CD4-positive, alpha-beta T cell treated with Interleukin-21 for 1 hour (primary cell): Measurements from ENCODE around the gene HYCC1.

Source experiments
- DNase-seq: peaks from one replicate; pipeline ENCODE4 v3.0.0-alpha.2; 2020

The HYCC1 gene

GRCh38 chr7:23016345-23017253 lies 2.7 kb upstream of the HYCC1 start:
- no peak for DNase-seq

- no peak for DNase-seq
These were observed 751 bp upstream of the HYCC1 start for GRCh38 chr7:23014681-23015080.

GRCh38 chr7:23012908-23013714 lies 819 bp downstream of the HYCC1 start:
- DNase-seq: no peak

GRCh38 chr7:23012186-23012585 lies 1.7 kb downstream of the HYCC1 start:
- DNase-seq: no peak

GRCh38 chr7:23011222-23011924 lies 2.6 kb downstream of the HYCC1 start:
- DNase-seq: no peak

- DNase-seq: no peak
These were observed 4.6 kb downstream of the HYCC1 start for GRCh38 chr7:23009303-23009702.

GRCh38 chr7:23004247-23004520 lies 9.7 kb downstream of the HYCC1 start:
- DNase-seq: no peak

GRCh38 chr7:23003505-23004246 lies 10.3 kb downstream of the HYCC1 start:
- no peak for DNase-seq

- DNase-seq: no peak
These were observed 11.2 kb downstream of the HYCC1 start for GRCh38 chr7:23002698-23003097.

GRCh38 chr7:23001610-23002009 lies 12.3 kb downstream of the HYCC1 start:
- no peak for DNase-seq

- DNase-seq: no peak
These were observed 13.2 kb downstream of the HYCC1 start for GRCh38 chr7:23000597-23001360.

- no peak for DNase-seq
These were observed 15.4 kb downstream of the HYCC1 start for GRCh38 chr7:22998519-22998896.

GRCh38 chr7:22997871-22998518 lies 15.9 kb downstream of the HYCC1 start:
- DNase-seq: no peak

GRCh38 chr7:22996470-22996869 lies 17.5 kb downstream of the HYCC1 start:
- DNase-seq: no peak

- DNase-seq: no peak
These were observed 18.9 kb downstream of the HYCC1 start for GRCh38 chr7:22995011-22995410.

- DNase-seq: no peak
These were observed 20.8 kb downstream of the HYCC1 start for GRCh38 chr7:22992874-22993840.

GRCh38 chr7:22990588-22990949 lies 23.4 kb downstream of the HYCC1 start:
- no peak for DNase-seq

- no peak for DNase-seq
These were observed 24.0 kb downstream of the HYCC1 start for GRCh38 chr7:22989643-22990587.

- DNase-seq: no peak
These were observed 28.5 kb downstream of the HYCC1 start for GRCh38 chr7:22985436-22985835.
